ENCODE data around the gene APOL3.
"Not testable (repeated sequence)": the region's sequence is repeated elsewhere in the genome, so short reads cannot be mapped to it uniquely, and the experiment has no call there.

Gene APOL3

DNA sequence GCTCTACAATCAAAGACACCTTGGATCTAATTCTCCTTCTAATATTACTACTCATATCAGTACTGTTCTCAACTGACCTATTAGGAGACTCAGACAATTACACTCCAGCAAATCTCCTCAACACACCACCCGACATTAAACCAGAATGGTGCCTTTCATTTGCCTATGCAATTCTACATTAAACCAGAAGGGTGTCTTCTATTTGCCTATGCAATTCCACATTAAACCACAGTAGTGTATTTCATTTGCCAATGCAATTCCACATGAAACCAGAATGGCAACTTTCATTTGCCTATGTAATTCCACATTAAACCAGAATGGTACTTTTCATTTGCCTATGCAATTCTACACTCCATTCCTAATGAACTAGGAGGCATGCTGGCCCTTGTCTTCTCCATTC lies 15.3 kb upstream of the APOL3 start:
- no peaks in the 10 kb centered on the region for H3K36me3 ChIP-seq (ENCODE audit: insufficient read depth, low read length)

DNA sequence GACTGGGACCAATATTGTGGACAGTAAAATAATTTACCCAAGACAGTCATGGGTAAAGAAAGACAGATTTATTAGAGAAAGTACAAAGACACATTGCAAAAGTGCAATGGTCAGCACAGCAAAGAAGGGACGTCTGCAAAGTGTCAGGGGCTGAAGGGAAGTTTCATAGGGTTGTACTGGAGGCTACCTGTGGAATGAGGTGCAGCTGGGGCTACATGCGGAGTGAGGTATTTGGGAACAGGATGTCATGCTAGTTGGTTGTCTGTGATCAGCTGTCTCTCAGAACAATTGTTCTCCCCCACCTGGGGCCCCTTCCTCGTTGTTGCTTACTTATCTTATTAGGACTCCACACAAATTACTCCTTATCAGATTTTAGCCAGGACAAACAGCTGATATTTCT lies 11.4 kb upstream of the APOL3 start:
- Histone ChIP-seq H3K27ac (ENCODE audit: low read depth, low read length) (no peak overlapping the region), H3K9me3 (ENCODE audit: low read length) (no peaks in the 10 kb centered on the region), H3K4me1 (ENCODE audit: insufficient read depth, low read length) (no peaks in the 10 kb centered on the region), H3K27me3 (ENCODE audit: control insufficient read depth in 1 of 2, insufficient read depth in 2 of 2, low read length in 2 of 2) (no peaks in the 10 kb centered on the region), H3K36me3 (ENCODE audit: insufficient read depth, low read length) (no peaks in the 10 kb centered on the region), H3K9ac (ENCODE audit: low read length) (no peak overlapping the region), H3K4me3 (ENCODE audit: low read depth in 1 of 2, low read length in 2 of 2) (no peak overlapping the region)

More for the DNA sequence above, 15.3 kb upstream of the APOL3 start:
- Histone ChIP-seq H3K9me3 (ENCODE audit: low read length) (no peaks in the 10 kb centered on the region), H3K27me3 (ENCODE audit: control insufficient read depth in 1 of 2, insufficient read depth in 2 of 2, low read length in 2 of 2) (no peaks in the 10 kb centered on the region), H3K4me3 (ENCODE audit: low read depth in 1 of 2, low read length in 2 of 2) (no peak overlapping the region), H3K4me1 (ENCODE audit: insufficient read depth, low read length) (no peaks in the 10 kb centered on the region), H3K27ac (ENCODE audit: low read depth, low read length) (no peak overlapping the region), H3K9ac (ENCODE audit: low read length) (no peak overlapping the region)

DNA sequence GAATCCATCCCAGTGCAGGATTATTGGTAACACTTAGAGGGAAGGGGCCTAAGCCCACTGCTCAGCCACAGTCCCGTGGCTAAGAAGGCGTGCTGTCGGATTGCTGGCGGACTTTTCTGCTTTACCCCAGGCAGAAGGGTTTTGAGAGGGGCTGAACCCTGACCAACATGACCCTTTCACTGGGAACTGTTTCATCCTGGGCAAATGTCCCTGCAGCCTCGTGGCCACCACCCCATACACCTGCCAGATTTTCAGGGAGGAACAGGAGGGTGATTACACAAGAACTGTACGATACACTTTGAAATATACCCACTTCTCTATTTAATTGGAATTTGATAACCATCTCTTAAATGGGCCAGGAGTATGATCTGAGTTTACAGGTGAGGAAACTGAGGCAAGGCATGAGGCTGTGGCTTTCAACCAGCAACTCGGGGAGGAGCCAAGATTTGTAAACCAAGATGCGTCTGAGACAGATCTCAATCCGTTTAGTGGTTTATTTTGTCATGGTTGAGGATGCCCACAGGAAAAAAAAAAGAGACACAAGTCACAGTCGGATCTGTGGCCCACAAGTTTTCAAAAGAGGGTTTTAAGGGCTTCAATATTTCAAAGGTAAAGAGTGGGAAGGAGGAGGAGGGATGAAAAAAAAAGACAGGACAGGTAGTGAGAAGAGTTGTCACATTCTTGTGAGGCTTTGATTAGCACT lies 6.1 kb upstream of the APOL3 start:
- no peak overlapping the region for H3K9ac ChIP-seq (ENCODE audit: low read length)
- H3K4me3 ChIP-seq (ENCODE audit: low read depth in 1 of 2, low read length in 2 of 2): no peak overlapping the region
- no peak overlapping the region for H3K27ac ChIP-seq (ENCODE audit: low read depth, low read length)
- no peaks in the 10 kb centered on the region for H3K4me1 ChIP-seq (ENCODE audit: insufficient read depth, low read length)
- H3K27me3 ChIP-seq (ENCODE audit: control insufficient read depth in 1 of 2, insufficient read depth in 2 of 2, low read length in 2 of 2): no peaks in the 10 kb centered on the region
- no peaks in the 10 kb centered on the region for H3K36me3 ChIP-seq (ENCODE audit: insufficient read depth, low read length)
- H3K9me3 ChIP-seq (ENCODE audit: low read length): no peaks in the 10 kb centered on the region

DNA sequence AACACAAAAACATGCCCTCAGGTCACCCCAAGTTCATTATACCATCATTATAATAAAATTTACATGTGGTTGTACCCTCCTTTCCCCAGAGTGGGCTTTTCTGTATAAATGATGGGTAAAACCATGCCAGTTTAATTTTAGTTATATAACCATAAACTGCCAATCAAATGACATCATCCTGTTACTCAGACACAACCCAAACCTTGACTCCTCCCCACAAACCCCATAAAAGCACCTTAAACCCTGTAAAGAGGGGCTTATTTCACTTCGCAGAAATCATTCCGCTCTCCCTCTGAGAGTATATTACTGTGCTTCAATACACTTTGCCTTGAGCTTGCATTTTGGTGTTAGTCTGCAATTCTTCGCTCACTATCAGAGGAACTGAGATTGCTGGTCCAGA lies 5.5 kb upstream of the APOL3 start:
- Histone ChIP-seq H3K4me3 (ENCODE audit: low read depth in 1 of 2, low read length in 2 of 2) (no peak overlapping the region), H3K9ac (ENCODE audit: low read length) (no peak overlapping the region), H3K27ac (ENCODE audit: low read depth, low read length) (no peak overlapping the region), H3K9me3 (ENCODE audit: low read length) (no peaks in the 10 kb centered on the region), H3K27me3 (ENCODE audit: control insufficient read depth in 1 of 2, insufficient read depth in 2 of 2, low read length in 2 of 2) (no peaks in the 10 kb centered on the region), H3K4me1 (ENCODE audit: insufficient read depth, low read length) (peaks cover under 1% of the 10 kb centered on the region), H3K36me3 (ENCODE audit: insufficient read depth, low read length) (no peaks in the 10 kb centered on the region)

DNA sequence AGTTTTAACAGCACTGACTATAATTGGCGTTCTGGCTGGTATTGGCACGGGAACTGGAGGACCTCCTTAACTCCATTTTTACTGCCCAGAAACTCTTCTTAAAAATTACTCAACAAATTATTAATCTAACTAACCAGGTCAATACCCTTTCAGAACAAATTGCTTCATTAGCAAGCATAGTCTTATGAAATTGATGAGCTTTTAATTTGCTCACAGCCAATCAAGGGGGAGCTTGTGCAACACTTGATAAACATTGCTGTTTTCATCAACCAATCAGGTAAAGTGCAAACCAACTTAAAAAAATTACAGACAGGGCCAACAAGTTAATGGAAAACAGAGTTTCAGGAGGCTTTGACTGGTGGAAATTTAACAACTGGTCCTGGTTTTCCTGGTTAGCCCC lies 4.6 kb upstream of the APOL3 start:
- no peak overlapping the region for H3K27ac ChIP-seq (ENCODE audit: low read depth, low read length)
- peaks cover 10% of the 10 kb centered on the region for H3K4me1 ChIP-seq (ENCODE audit: insufficient read depth, low read length)
- H3K27me3 ChIP-seq (ENCODE audit: control insufficient read depth in 1 of 2, insufficient read depth in 2 of 2, low read length in 2 of 2): no peaks in the 10 kb centered on the region
- H3K36me3 ChIP-seq (ENCODE audit: insufficient read depth, low read length): no peaks in the 10 kb centered on the region
- no peak overlapping the region for H3K4me3 ChIP-seq (ENCODE audit: low read depth in 1 of 2, low read length in 2 of 2)
- H3K9me3 ChIP-seq (ENCODE audit: low read length): no peaks in the 10 kb centered on the region
- no peak overlapping the region for H3K9ac ChIP-seq (ENCODE audit: low read length)

DNA sequence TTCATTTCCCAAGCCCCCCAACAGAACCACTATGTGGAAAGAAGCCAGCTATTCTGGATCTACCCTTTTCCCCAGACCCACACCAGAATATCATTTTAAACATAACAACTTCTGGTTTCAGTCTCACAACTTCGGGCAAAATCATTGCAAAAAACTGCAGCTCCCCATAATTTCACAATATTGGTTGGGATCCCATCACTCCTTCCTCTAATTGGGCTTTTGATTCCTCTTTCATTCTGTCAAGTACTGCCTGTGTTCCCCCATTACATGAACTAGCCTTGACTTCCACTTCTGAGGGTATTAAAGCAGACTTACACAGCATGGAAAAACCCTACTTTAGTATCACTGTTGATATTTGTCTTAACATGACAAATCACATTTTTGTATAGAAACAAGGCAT lies 4.1 kb upstream of the APOL3 start:
- no peak overlapping the region for H3K4me3 ChIP-seq (ENCODE audit: low read depth in 1 of 2, low read length in 2 of 2)
- H3K9ac ChIP-seq (ENCODE audit: low read length): no peak overlapping the region
- H3K9me3 ChIP-seq (ENCODE audit: low read length): no peaks in the 10 kb centered on the region
- no peaks in the 10 kb centered on the region for H3K36me3 ChIP-seq (ENCODE audit: insufficient read depth, low read length)
- H3K4me1 ChIP-seq (ENCODE audit: insufficient read depth, low read length): peaks cover 14% of the 10 kb centered on the region
- no peaks in the 10 kb centered on the region for H3K27me3 ChIP-seq (ENCODE audit: control insufficient read depth in 1 of 2, insufficient read depth in 2 of 2, low read length in 2 of 2)
- H3K27ac ChIP-seq (ENCODE audit: low read depth, low read length): no peak overlapping the region

DNA sequence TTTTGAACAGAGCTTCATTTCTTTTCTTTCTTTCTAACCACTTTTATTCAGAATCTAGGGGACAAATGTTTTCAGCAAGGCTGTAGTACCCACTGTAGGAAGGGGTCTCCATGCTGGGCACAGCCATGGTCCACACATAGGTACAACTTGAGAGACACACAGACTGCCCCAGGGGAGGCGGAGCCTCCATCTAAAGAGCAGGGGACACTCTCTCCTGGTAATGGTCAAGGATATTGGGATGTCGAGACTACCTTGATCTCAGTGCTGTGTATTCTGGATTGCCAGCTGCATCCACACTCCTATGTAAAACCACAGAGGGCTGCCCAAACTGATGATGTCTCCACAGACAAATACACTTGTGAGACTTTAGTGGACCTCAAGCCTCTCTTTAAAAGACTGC lies 2.9 kb upstream of the APOL3 start:
- peaks cover 20% of the 10 kb centered on the region for H3K4me1 ChIP-seq (ENCODE audit: insufficient read depth, low read length)
- no peaks in the 10 kb centered on the region for H3K9me3 ChIP-seq (ENCODE audit: low read length)
- H3K36me3 ChIP-seq (ENCODE audit: insufficient read depth, low read length): no peaks in the 10 kb centered on the region
- no peaks in the 10 kb centered on the region for H3K27me3 ChIP-seq (ENCODE audit: control insufficient read depth in 1 of 2, insufficient read depth in 2 of 2, low read length in 2 of 2)
- H3K9ac ChIP-seq (ENCODE audit: low read length): no peak overlapping the region
- no peak overlapping the region for H3K4me3 ChIP-seq (ENCODE audit: low read depth in 1 of 2, low read length in 2 of 2)
- H3K27ac ChIP-seq (ENCODE audit: low read depth, low read length): no peak overlapping the region

DNA sequence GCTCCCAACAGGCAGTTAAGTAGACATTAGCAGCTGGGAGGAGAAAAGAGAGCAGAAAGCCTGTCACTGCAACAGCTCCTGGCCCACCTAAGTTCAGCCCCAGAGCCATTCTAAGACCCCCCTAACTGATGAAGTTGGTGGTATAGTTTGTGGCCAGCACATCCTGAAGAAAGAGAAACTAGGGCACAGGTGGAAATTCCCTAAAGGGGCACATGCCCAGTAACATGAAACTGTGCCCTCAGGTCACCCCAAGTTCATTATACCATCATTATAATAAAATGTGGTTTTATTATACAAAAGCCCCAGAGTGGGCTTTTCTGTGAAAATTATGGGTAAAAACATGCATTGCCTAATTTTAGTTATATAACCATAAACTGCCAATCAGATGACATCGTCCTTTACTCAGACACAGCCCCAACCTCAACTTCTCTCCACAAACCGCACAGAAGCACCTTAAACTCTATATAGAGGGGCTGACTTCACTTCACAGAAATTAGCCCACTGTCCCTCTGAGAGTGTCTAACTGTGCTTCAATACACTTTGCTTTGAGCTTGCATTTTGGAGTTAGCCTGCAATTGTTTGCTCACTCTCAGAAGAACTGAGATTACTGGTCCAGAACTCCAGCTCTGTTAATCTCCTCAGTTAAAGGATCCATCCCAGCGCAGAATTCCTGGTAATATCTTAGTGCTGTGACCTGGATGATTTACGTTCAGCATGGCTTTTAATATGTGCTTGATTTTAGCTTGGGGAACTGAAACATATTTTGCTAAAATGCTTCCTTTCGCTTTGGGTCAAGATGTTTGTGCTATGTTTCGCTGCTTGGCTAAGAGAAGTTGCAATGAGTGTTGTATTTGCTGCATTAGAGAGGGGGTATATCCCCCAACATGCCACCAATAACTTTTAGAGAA lies 1.8 kb upstream of the APOL3 start:
- no peak overlapping the region for H3K9ac ChIP-seq (ENCODE audit: low read length)
- no peak overlapping the region for H3K27ac ChIP-seq (ENCODE audit: low read depth, low read length)
- peaks cover 20% of the 10 kb centered on the region for H3K4me1 ChIP-seq (ENCODE audit: insufficient read depth, low read length)
- H3K36me3 ChIP-seq (ENCODE audit: insufficient read depth, low read length): no peaks in the 10 kb centered on the region
- H3K27me3 ChIP-seq (ENCODE audit: control insufficient read depth in 1 of 2, insufficient read depth in 2 of 2, low read length in 2 of 2): no peaks in the 10 kb centered on the region
- no peaks in the 10 kb centered on the region for H3K9me3 ChIP-seq (ENCODE audit: low read length)
- no peak overlapping the region for H3K4me3 ChIP-seq (ENCODE audit: low read depth in 1 of 2, low read length in 2 of 2)

DNA sequence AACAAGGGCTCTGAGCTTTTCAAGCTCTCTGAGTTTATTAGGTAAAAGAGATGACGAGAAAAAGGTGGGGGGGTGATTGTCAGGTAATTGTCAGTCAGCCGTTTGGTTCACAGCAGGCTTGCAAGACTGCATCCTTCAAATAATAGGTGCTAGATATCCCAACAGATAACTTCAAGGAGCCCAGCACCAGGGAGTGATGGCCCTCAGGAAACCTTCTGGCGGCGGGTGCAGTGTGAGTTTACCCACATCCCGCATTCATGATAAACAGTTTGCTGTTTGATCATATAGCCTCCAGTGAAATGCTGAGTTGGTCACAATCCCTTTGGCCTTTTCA lies 1.2 kb upstream of the APOL3 start:
- not testable (repeated sequence) for H3K27me3 ChIP-seq (ENCODE audit: control insufficient read depth in 1 of 2, insufficient read depth in 2 of 2, low read length in 2 of 2); H3K27ac ChIP-seq (ENCODE audit: low read depth, low read length); H3K4me3 ChIP-seq (ENCODE audit: low read depth in 1 of 2, low read length in 2 of 2); H3K9me3 ChIP-seq (ENCODE audit: low read length); H3K36me3 ChIP-seq (ENCODE audit: insufficient read depth, low read length); H3K9ac ChIP-seq (ENCODE audit: low read length)
- H3K4me1 ChIP-seq (ENCODE audit: insufficient read depth, low read length): peaks cover 20% of the 10 kb centered on the region

DNA sequence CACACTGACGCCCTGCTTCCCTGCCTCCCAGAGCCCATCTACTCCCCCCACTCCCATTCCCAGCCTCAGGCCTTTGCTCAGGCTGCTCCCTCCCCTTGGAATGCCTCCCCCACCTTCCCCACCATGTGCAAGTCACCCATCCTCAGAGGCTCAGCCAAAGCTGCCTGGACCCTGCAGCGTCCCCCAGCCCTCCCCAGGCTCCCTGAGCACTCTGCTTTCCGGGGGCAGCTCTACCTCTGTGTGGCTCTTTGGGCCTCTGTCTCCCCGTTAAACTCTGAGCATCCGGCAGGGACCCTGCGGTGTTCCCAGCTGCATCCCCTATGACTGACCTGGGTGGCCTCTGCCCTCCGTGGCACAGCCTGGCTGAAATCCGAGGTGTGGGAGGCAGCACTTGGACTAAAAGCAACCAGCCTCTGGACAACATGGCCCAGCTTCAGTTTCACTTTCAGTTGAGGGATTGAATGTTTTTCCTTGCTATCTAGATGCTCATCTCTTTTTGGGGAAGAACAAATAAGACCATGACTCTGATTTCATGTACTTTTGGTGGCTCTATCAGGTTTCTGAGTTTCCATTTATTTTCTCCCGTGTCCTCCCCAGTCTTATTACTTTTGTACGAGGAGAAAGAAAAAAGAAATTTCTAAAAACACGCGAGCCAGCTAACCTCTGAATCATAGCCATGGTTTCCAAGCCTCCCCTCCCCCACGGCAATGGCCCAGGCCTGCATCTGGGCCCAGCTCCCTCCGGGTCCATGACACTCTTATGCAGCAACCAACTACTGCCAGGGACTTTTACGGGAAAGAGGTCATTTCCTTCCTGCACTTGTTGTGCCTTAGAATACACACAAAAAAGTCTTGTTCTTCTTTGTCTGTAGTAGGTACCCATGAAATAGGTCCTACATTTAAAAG lies 3.8 kb downstream of the APOL3 start:
- peak overlapping the region; percentile 59 for H3K9ac ChIP-seq (ENCODE audit: low read length)
- H3K9me3 ChIP-seq (ENCODE audit: low read length): no peaks in the 10 kb centered on the region
- peak overlapping the region; percentile 41 to 78 for H3K4me3 ChIP-seq (ENCODE audit: low read depth in 1 of 2, low read length in 2 of 2)
- peaks cover 51% of the 10 kb centered on the region for H3K4me1 ChIP-seq (ENCODE audit: insufficient read depth, low read length)
- H3K27ac ChIP-seq (ENCODE audit: low read depth, low read length): peak overlapping the region; percentile 91
- no peaks in the 10 kb centered on the region for H3K36me3 ChIP-seq (ENCODE audit: insufficient read depth, low read length)
- H3K27me3 ChIP-seq (ENCODE audit: control insufficient read depth in 1 of 2, insufficient read depth in 2 of 2, low read length in 2 of 2): no peaks in the 10 kb centered on the region

DNA sequence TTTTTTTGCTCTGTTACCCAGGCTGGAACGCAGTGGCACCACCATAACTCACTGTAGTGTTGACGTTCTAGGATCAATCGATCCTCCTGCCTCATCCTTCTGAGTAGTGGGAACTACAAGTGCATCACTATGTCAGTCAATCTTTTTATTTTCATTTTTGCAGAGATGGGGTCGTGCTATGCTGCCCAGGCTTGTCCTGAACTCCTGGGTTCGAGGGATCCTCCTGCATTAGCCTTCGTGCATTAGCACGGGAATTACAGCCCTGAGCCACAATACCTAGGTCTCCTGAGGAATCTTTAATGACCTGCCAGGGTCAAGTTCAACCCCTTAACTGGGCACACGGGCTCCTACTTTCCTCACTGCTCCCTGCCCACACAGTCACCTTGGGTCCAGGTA lies 4.4 kb downstream of the APOL3 start:
- peak overlapping the region; percentile 59 for H3K9ac ChIP-seq (ENCODE audit: low read length)
- no peaks in the 10 kb centered on the region for H3K27me3 ChIP-seq (ENCODE audit: control insufficient read depth in 1 of 2, insufficient read depth in 2 of 2, low read length in 2 of 2)
- peaks cover 50% of the 10 kb centered on the region for H3K4me1 ChIP-seq (ENCODE audit: insufficient read depth, low read length)
- H3K36me3 ChIP-seq (ENCODE audit: insufficient read depth, low read length): no peaks in the 10 kb centered on the region
- peak overlapping the region; percentile 91 for H3K27ac ChIP-seq (ENCODE audit: low read depth, low read length)
- peak overlapping the region in 1 of 2 donors; percentile 78 for H3K4me3 ChIP-seq (ENCODE audit: low read depth in 1 of 2, low read length in 2 of 2)
- no peaks in the 10 kb centered on the region for H3K9me3 ChIP-seq (ENCODE audit: low read length)
